ENCODE results near the gene ZNF665.
"Not testable (repeated sequence)": the region's sequence is repeated elsewhere in the genome, so short reads cannot be mapped to it uniquely, and the experiment has no call there.

ZNF665 gene

DNA sequence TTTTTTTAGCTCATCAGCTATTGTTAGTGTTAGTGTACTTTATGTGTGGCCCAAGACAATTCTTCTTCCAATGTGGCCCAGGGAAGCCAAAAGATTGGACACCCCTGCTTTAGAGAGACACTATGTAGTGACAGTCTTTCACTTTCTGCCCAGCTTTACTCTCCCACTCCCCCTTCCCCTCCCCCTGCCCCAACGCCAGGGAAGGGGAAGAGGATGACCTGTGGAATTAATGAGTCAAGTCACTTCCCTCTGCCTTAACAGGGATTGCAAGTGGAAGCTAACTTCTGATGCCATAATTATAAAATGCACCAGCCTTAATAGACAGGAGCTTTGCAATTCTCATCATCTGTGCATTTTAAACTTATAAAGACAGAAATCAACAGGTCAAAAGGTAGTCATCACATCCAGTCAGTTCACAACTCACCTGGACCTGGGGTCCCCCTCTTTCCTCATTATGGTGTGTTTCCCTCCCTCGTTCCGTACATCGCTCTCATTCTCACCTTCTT is 62.0 kb downstream of the ZNF665 start:
- DNase-seq (ENCODE audit: low read depth) = no peak

DNA sequence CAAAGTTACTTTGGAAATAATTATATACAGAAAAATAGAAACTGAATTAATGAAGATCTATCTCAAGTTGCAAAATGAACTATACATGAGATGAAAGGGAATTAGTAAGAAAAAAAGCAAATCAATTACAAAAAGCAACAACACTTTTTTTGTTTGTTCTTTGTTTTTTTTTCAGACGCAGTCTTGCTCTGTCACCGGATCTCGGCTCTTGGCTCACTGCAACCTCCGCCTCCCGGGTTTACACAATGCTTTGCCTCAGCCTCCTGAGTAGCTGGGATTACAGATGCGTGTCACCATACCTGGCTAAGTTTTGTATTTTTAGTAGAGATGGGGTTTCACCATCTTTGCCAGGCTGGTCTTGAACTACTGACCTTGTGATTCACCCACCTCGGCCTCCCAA is 62.7 kb downstream of the ZNF665 start:
- no peak overlapping the region for H3K4me3 ChIP-seq (ENCODE audit: low read depth, low read length)
- TF ChIP-seq, protein P1, sequence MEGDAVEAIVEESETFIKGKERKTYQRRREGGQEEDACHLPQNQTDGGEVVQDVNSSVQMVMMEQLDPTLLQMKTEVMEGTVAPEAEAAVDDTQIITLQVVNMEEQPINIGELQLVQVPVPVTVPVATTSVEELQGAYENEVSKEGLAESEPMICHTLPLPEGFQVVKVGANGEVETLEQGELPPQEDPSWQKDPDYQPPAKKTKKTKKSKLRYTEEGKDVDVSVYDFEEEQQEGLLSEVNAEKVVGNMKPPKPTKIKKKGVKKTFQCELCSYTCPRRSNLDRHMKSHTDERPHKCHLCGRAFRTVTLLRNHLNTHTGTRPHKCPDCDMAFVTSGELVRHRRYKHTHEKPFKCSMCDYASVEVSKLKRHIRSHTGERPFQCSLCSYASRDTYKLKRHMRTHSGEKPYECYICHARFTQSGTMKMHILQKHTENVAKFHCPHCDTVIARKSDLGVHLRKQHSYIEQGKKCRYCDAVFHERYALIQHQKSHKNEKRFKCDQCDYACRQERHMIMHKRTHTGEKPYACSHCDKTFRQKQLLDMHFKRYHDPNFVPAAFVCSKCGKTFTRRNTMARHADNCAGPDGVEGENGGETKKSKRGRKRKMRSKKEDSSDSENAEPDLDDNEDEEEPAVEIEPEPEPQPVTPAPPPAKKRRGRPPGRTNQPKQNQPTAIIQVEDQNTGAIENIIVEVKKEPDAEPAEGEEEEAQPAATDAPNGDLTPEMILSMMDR (IDR thresholded peaks at IDR 0.05; ENCODE audit: insufficient read depth, low read depth, low read length, missing control alignments) = no peak
- DNase-seq (ENCODE audit: low read depth) = no peak

More for the DNA sequence above, 62.0 kb downstream of the ZNF665 start:
- H3K4me3 ChIP-seq (ENCODE audit: low read depth, low read length) = no peak overlapping the region
- TF ChIP-seq, protein P1 (IDR thresholded peaks at IDR 0.05; ENCODE audit: insufficient read depth, low read depth, low read length, missing control alignments) = no peak

DNA sequence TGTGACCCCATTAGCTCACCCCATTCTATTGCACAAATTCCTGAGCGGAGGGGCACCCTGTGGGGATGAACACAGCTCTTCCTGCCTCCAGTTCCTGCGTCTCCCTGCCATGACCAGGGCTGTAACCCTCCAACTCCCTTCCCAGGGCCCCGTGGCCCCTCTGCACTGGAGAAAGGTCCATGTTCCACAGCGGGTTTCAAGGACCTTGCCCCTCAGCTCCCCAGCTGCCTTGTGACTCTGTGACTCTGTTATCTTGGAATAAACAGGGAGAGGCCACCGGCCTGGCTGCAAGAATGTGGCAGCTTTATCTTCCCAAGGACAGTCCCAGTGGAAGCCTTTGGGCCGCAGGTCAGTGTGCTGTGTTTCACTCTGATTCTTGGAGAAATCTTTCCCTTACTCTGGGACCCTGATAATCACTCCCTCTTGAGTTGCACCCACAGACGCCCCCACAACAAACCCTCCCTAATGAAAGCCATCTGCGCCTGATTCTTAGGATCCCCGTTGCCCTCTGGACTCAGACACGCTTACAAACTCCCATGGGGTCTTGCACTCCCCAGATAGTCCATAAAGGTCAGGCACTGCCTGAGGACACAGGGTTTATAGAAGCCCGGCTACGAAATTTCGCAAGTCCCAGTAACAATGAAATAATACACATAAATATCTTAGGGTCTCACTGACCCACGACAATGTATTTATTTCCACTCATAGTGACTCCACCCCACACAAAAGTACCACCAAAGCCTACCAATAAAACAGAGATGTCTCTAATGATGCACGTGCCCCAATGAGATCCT is 66.2 kb downstream of the ZNF665 start:
- not testable (repeated sequence) for H3K4me3 ChIP-seq (ENCODE audit: low read depth, low read length); DNase-seq (ENCODE audit: low read depth)

DNA sequence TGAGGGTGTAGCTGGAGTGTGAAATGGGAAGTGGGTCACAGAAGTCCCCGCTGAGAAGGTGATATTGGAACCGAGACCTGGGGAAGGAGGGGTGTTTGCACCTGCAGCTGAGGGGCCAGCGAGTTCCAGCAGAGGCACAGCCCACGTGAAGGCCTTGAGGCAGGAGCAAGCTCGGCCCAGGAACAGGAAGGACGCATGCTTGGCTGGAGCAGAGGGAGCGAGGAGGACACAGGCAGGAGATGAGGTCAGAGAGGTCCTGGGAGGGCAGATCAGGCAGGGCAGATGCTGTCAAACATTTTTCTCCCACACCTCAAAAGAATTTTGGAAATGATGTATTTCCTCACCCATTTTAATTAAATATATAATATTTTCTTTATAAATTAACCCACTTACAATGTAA is 69.8 kb downstream of the ZNF665 start:
- TF ChIP-seq, protein P1 (IDR thresholded peaks at IDR 0.05; ENCODE audit: insufficient read depth, low read depth, low read length, missing control alignments) = no peak
- DNase-seq (ENCODE audit: low read depth) = no peak
- H3K4me3 ChIP-seq (ENCODE audit: low read depth, low read length) = no peak overlapping the region
